HepG2 (cell line): Measurements from ENCODE around the gene TANC2. TPM values are rescaled to one million over a fixed set of nuclear protein-coding genes. Genes with fewer than 3 reads are reported as not detected.

Experiments used
- ATAC-seq: fragments of 200-7000 bp; cut with Tn5 transposase; 3 replicates; pipeline ENCODE4 v1.9.1; 2020; ENCODE audit warnings: mild to moderate bottlenecking, moderate library complexity
- BruUV-seq: library from RNA; stranded (reverse); fragments of 400-500 nt; replicated peaks from 2 replicates; lab custom pipeline; 2021; lab: Mats Ljungman, UMichigan
- CTCF ChIA-PET: fragments of 300-600 bp; formaldehyde crosslinking; extraction: SDS; loops from one replicate; lab custom pipeline; 2021; ENCODE audit warnings: low total read pairs, inconsistent platforms, low intra/inter-chr PET ratio; lab: Yijun Ruan, JAX
- POLR2A ChIA-PET: fragments of 350-600 bp; sonication (Branson Sonifier 250); formaldehyde crosslinking; loops from one replicate; lab custom pipeline; 2020; ENCODE audit warnings: antibody characterized with exemption, inconsistent platforms; lab: Yijun Ruan, JAX
- DNase-seq: peaks from one replicate; pipeline ENCODE4 v3.0.0-alpha.2; 2015; ENCODE audit warnings: low spot score
- FAIRE-seq: peaks from 3 replicates; lab custom pipeline; 2011; peaks lifted over from hg19 to GRCh38; lab: Jason Lieb, UNC
- H2AFZ ChIP-seq: one replicate; pipeline ENCODE4 v1.6.1; 2011; ENCODE audit warnings: low read length, inconsistent platforms
- H3K27ac ChIP-seq: fragments of 300-600 bp; 3 replicates; pipeline ENCODE4 v1.8.0; 2011; ENCODE audit warnings: mixed run types, mild to moderate bottlenecking, mixed read lengths, low read length, inconsistent platforms; ENCODE audit not compliant: insufficient read depth; ENCODE audit errors: extremely low read length
- H3K27me3 ChIP-seq, 2 experiments: fragments of 200-600 bp in 1 of 2; 2 replicates in 1 of 2; 3 replicates in 1 of 2; pipeline versions ENCODE4 v1.6.0 to v1.8.0; 2011; ENCODE audit warnings: low read length in 2 of 2, mild to moderate bottlenecking in 2 of 2, moderate library complexity in 2 of 2, inconsistent platforms in 1 of 2; ENCODE audit not compliant: insufficient read depth in 2 of 2, control insufficient read depth in 1 of 2
- H3K36me3 ChIP-seq, 2 experiments: fragments of 200-600 bp in 1 of 2; replicated peaks in 1 of 2; 2 replicates in 1 of 2; 3 replicates in 1 of 2; pipeline versions ENCODE4 v1.5.1 to v1.8.0; 2011; ENCODE audit warnings: low read length in 2 of 2, inconsistent platforms in 1 of 2; ENCODE audit not compliant: insufficient read depth in 2 of 2, control insufficient read depth in 1 of 2
- H3K4me1 ChIP-seq: 2 replicates; pipeline ENCODE4 v1.5.1; 2012; ENCODE audit warnings: low read length, inconsistent platforms; ENCODE audit not compliant: insufficient read depth
- H3K4me2 ChIP-seq: 2 replicates; pipeline ENCODE4 v1.6.0; 2011; ENCODE audit warnings: low read depth, low read length, inconsistent platforms
- H3K4me3 ChIP-seq, 3 experiments: fragments of 200-600 bp in 1 of 3; sonication (generic), shearing (Covaris generic) in 1 of 3; replicated peaks in 1 of 3; 2 replicates each; pipeline ENCODE4 v1.5.1; 2011 to 2016; ENCODE audit warnings: low read length in 3 of 3, inconsistent platforms in 2 of 3, low read depth in 2 of 3, mild to moderate bottlenecking in 2 of 3, control low read depth in 1 of 3, mixed read lengths in 1 of 3; ENCODE audit not compliant: insufficient read depth in 1 of 3
- H3K79me2 ChIP-seq: one replicate; pipeline ENCODE4 v1.6.1; 2011; ENCODE audit warnings: low read length, inconsistent platforms; ENCODE audit not compliant: insufficient read depth
- H3K9ac ChIP-seq: 2 replicates; pipeline ENCODE4 v1.6.0; 2011; ENCODE audit warnings: mild to moderate bottlenecking, low read depth, low read length, inconsistent platforms; ENCODE audit not compliant: insufficient read depth
- H3K9me3 ChIP-seq: 2 replicates; pipeline ENCODE4 v1.5.1; 2012; ENCODE audit warnings: mild to moderate bottlenecking, low read length
- H4K20me1 ChIP-seq: 2 replicates; pipeline ENCODE4 v1.6.0; 2011; ENCODE audit warnings: inconsistent platforms, mild to moderate bottlenecking, low read length, moderate library complexity; ENCODE audit not compliant: insufficient read depth
- CEBPB ChIP-seq: IDR thresholded peaks from 2 replicates; pipeline ENCODE4 v1.6.1; 2011; ENCODE audit warnings: low read depth, low read length, improper control_type of control experiment, borderline replicate concordance
- CENPX ChIP-seq: sonication (generic); formaldehyde crosslinking; IDR thresholded peaks from 2 replicates; pipeline ENCODE4 v1.9.0; 2021; ENCODE audit warnings: mild to moderate bottlenecking, missing genetic modification reagents, moderate library complexity
- CHCHD3 ChIP-seq: sonication (generic); formaldehyde crosslinking; IDR thresholded peaks from 2 replicates; pipeline ENCODE4 v1.8.0; 2022; ENCODE audit warnings: mild to moderate bottlenecking, missing genetic modification reagents, moderate library complexity
- MIER3 ChIP-seq: IDR thresholded peaks from 2 replicates; pipeline ENCODE4 v1.6.1; 2016; ENCODE audit warnings: missing compliant biosample characterization, borderline replicate concordance
- SALL1 ChIP-seq: sonication (generic); formaldehyde crosslinking; IDR thresholded peaks from 2 replicates; pipeline ENCODE4 v1.8.0; 2022; ENCODE audit warnings: mild to moderate bottlenecking, missing genetic modification reagents
- SOX6 ChIP-seq, 2 experiments: fragments of 450-650 bp in 1 of 2; sonication (generic) in 1 of 2; formaldehyde crosslinking in 1 of 2; IDR thresholded peaks; 2 replicates each; pipeline versions ENCODE4 v1.4.0 to v1.6.1; 2017 to 2020; ENCODE audit warnings: antibody characterized with exemption in 1 of 2, mild to moderate bottlenecking in 1 of 2, missing genetic modification reagents in 1 of 2
- TRIM24 ChIP-seq: sonication (generic); formaldehyde crosslinking; IDR thresholded peaks from 2 replicates; pipeline ENCODE4 v1.8.0; 2022; ENCODE audit warnings: mild to moderate bottlenecking, missing genetic modification reagents
- ZNF574 ChIP-seq: sonication (generic); formaldehyde crosslinking; IDR thresholded peaks from 2 replicates; pipeline ENCODE4 v1.4.0; 2020; ENCODE audit warnings: missing genetic modification reagents
- WGBS: methylation state at CpG from one replicate; pipeline ENCODE4 v1.1.6; 2017; ENCODE audit warnings: low lambda C conversion rate; 5-methylcytosine and 5-hydroxymethylcytosine counted together
- in situ Hi-C: cut with HindIII; loops from 2 replicates; pipeline ENCODE4 v1.10.0; 2017; ENCODE audit warnings: low pct_unique_long_range_greater_than_20kb; ENCODE audit not compliant: extremely low pct_ligation_motif_present
- intact Hi-C: fragments of 100-400 bp; cut with micrococcal nuclease; formaldehyde crosslinking; loops from one replicate; pipeline ENCODE4 v1.10.0; 2022; ENCODE audit not compliant: unreplicated experiment
- polyA plus RNA-seq, 8 experiments: library from polyadenylated mRNA; depleted of rRNA in 3 of 8; stranded (reverse) in 7 of 8; unstranded in 1 of 8; fragments of >200 nt; fragmentation: Illumina TruSeq in 4 of 8; extraction: Trizol in 4 of 8; gene quantifications; 2 replicates each; pipeline versions ENCODE4 v1.2.1 to v1.2.3, GENCODE V29; 2011 to 2016; ENCODE audit warnings: low read depth in 4 of 8, missing spikeins in 1 of 8, mixed read lengths in 1 of 8; ENCODE audit not compliant: insufficient read depth in 1 of 8
- total RNA-seq, 5 experiments: library from RNA; depleted of rRNA; stranded (reverse); fragments of >200 nt; fragmentation: Illumina TruSeq; extraction: Trizol; gene quantifications; 2 replicates each; pipeline ENCODE4 v1.2.3, GENCODE V29; 2016; ENCODE audit warnings: low read depth in 1 of 5
- TF ChIP-seq, protein P1 (sequence below): sonication (generic); formaldehyde crosslinking; IDR thresholded peaks from 2 replicates; pipeline ENCODE4 v1.8.0; 2022; ENCODE audit warnings: mild to moderate bottlenecking, missing genetic modification reagents; ENCODE audit not compliant: insufficient replicate concordance
- TF ChIP-seq, protein P2 (sequence below): sonication (generic); formaldehyde crosslinking; IDR thresholded peaks from 2 replicates; pipeline ENCODE4 v1.9.0; 2021; ENCODE audit warnings: missing genetic modification reagents, mild to moderate bottlenecking, borderline replicate concordance
- TF ChIP-seq, protein P3 (sequence below): sonication (generic); formaldehyde crosslinking; IDR thresholded peaks from 2 replicates; pipeline ENCODE4 v1.8.0; 2022; ENCODE audit warnings: mild to moderate bottlenecking, missing genetic modification reagents, moderate library complexity

The TANC2 gene
- total and polyA plus RNA-seq, 2 of the 13 experiments (the other 11 are each of a cell fraction or from before 2014, with no cell fraction given) = 0.08 to 0.20 TPM

GRCh38 chr17:62941358-62941991, 24.6 kb upstream of the TANC2 start:
- TF ChIP-seq MIER3 (CRISPR knock-in tag) (no peak), CEBPB (peak; percentile 51; the same call in 1 of the 2 replicates)
- BruUV-seq = no TSS peak
- H3K4me1 ChIP-seq = no peaks in the 10 kb centered on the region
- H3K27me3 ChIP-seq = peaks cover 0 to 9% of the 10 kb centered on the region in 2 experiments; a peak in 2 of 5 replicates
- ChIA-PET POLR2A (no interaction called here), CTCF (no interaction called here)
- in situ Hi-C loops = no loop called here
- H2AFZ ChIP-seq = no peak overlapping the region
- no peaks in the 10 kb centered on the region for H3K79me2 ChIP-seq
- H3K4me2 ChIP-seq = no peak overlapping the region
- H3K27ac ChIP-seq = no peak overlapping the region
- no peak for FAIRE-seq
- peaks cover 11% of the 10 kb centered on the region for H3K9me3 ChIP-seq
- H4K20me1 ChIP-seq = no peaks in the 10 kb centered on the region
- 2% methylated on average over 4 of the region's 4 CpGs for WGBS
- intact Hi-C loops = no loop called here
- no peak overlapping the region for H3K4me3 ChIP-seq
- H3K9ac ChIP-seq = no peak overlapping the region
- H3K36me3 ChIP-seq = no peaks in the 10 kb centered on the region
- no peak for ATAC-seq
- no peak for DNase-seq

GRCh38 chr17:62948370-62948769, 17.7 kb upstream of the TANC2 start:
- H3K9ac ChIP-seq = no peak overlapping the region
- no peak for FAIRE-seq
- H3K79me2 ChIP-seq = no peaks in the 10 kb centered on the region
- 33% methylated on average over 1 of the region's 1 CpG for WGBS
- in situ Hi-C loops (no loop called here), intact Hi-C loops (no loop called here)
- no peak overlapping the region for H3K4me2 ChIP-seq
- H3K4me3 ChIP-seq = no peak overlapping the region
- no peaks in the 10 kb centered on the region for H3K36me3 ChIP-seq
- ATAC-seq = no peak
- BruUV-seq = no TSS peak
- no peak for DNase-seq
- peaks cover 0 to 13% of the 10 kb centered on the region in 2 experiments; a peak in 2 of 5 replicates for H3K27me3 ChIP-seq
- no peak overlapping the region for H3K27ac ChIP-seq
- H3K9me3 ChIP-seq = no peaks in the 10 kb centered on the region
- H2AFZ ChIP-seq = no peak overlapping the region
- H3K4me1 ChIP-seq = no peaks in the 10 kb centered on the region
- CTCF ChIA-PET = interaction anchor here (0.6 kb wide), 1 partner anchor 240 kb away, joined by 3 read pairs; no protein-coding TSS in a partner anchor
- H4K20me1 ChIP-seq = no peaks in the 10 kb centered on the region
- POLR2A ChIA-PET = no interaction called here
- no peak for TF ChIP-seq CENPX (CRISPR knock-in tag)
- TF ChIP-seq SALL1 (CRISPR knock-in tag) = no peak
- TF ChIP-seq CHCHD3 = no peak
- TF ChIP-seq ZNF574 (CRISPR knock-in tag) = no peak
- TF ChIP-seq, protein P1, sequence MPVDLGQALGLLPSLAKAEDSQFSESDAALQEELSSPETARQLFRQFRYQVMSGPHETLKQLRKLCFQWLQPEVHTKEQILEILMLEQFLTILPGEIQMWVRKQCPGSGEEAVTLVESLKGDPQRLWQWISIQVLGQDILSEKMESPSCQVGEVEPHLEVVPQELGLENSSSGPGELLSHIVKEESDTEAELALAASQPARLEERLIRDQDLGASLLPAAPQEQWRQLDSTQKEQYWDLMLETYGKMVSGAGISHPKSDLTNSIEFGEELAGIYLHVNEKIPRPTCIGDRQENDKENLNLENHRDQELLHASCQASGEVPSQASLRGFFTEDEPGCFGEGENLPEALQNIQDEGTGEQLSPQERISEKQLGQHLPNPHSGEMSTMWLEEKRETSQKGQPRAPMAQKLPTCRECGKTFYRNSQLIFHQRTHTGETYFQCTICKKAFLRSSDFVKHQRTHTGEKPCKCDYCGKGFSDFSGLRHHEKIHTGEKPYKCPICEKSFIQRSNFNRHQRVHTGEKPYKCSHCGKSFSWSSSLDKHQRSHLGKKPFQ (CRISPR knock-in tag) = no peak
- TF ChIP-seq, protein P2, sequence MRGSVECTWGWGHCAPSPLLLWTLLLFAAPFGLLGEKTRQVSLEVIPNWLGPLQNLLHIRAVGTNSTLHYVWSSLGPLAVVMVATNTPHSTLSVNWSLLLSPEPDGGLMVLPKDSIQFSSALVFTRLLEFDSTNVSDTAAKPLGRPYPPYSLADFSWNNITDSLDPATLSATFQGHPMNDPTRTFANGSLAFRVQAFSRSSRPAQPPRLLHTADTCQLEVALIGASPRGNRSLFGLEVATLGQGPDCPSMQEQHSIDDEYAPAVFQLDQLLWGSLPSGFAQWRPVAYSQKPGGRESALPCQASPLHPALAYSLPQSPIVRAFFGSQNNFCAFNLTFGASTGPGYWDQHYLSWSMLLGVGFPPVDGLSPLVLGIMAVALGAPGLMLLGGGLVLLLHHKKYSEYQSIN (CRISPR knock-in tag) = no peak
- TF ChIP-seq SOX6 (IDR thresholded peaks at IDR 0.05) = no peak
- TF ChIP-seq SOX6 (CRISPR knock-in tag; IDR thresholded peaks at IDR 0.05) = no peak
- no peak for TF ChIP-seq TRIM24 (CRISPR knock-in tag)
- TF ChIP-seq, protein P3, sequence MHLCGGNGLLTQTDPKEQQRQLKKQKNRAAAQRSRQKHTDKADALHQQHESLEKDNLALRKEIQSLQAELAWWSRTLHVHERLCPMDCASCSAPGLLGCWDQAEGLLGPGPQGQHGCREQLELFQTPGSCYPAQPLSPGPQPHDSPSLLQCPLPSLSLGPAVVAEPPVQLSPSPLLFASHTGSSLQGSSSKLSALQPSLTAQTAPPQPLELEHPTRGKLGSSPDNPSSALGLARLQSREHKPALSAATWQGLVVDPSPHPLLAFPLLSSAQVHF (CRISPR knock-in tag) = no peak
